Peyer's patch (tissue), 4 donors: ENCODE results near the gene TAS2R46.

Experiments
- POLR2A ChIP-seq, 2 donors: fragments of 450-650 bp; IDR thresholded peaks; one replicate each; pipeline ENCODE4 v1.5.1; 2017; ENCODE audit warnings: antibody characterized with exemption in 2 of 2, mild to moderate bottlenecking in 2 of 2, moderate library complexity in 2 of 2
- TF ChIP-seq, protein P1 (sequence below), 6 experiments: fragments of 450-650 bp in 4 of 6; fragments of 200-600 bp in 2 of 6; sonication (generic) in 1 of 6; IDR thresholded peaks; one replicate each; pipeline ENCODE4 v1.5.1; 2017 to 2019; ENCODE audit warnings: antibody characterized with exemption in 6 of 6, mild to moderate bottlenecking in 3 of 6, moderate library complexity in 1 of 6

DNA sequence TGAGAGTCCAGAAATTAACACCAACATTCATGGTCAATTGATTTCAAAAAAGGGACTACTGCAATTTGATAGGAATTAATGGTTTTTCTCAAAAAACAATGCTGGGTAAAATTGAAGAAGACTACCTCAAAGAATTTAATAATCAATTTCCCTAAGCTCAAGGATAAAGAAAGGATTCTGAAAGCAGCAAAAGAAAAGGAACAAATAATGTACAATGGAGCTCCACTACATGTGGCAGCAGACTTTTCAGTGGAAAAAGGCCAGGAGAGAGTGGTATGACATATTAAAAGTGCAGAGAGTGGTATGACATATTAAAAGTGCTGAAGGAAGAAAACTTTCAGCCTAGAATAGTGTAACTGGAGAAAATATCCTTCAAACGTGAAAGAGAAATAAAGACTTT, 45.6 kb upstream of the TAS2R46 start:
- TF ChIP-seq, protein P1, sequence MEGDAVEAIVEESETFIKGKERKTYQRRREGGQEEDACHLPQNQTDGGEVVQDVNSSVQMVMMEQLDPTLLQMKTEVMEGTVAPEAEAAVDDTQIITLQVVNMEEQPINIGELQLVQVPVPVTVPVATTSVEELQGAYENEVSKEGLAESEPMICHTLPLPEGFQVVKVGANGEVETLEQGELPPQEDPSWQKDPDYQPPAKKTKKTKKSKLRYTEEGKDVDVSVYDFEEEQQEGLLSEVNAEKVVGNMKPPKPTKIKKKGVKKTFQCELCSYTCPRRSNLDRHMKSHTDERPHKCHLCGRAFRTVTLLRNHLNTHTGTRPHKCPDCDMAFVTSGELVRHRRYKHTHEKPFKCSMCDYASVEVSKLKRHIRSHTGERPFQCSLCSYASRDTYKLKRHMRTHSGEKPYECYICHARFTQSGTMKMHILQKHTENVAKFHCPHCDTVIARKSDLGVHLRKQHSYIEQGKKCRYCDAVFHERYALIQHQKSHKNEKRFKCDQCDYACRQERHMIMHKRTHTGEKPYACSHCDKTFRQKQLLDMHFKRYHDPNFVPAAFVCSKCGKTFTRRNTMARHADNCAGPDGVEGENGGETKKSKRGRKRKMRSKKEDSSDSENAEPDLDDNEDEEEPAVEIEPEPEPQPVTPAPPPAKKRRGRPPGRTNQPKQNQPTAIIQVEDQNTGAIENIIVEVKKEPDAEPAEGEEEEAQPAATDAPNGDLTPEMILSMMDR (IDR thresholded peaks at IDR 0.05), result no peak
- no peak for TF ChIP-seq POLR2A (IDR thresholded peaks at IDR 0.05)
